H1 (cell line): ENCODE measurements around the gene ASTN2.

Source experiments
- CTCF ChIP-seq, 3 experiments: IDR thresholded peaks; 1 replicate in 2 of 3; 2 replicates in 1 of 3; pipeline versions ENCODE4 v1.5.1 to v1.6.1; 2011; ENCODE audit warnings: low read length in 3 of 3, mild to moderate bottlenecking in 3 of 3, inconsistent platforms in 2 of 3, low read depth in 1 of 3, moderate library complexity in 1 of 3; ENCODE audit not compliant: insufficient read depth in 1 of 3; ENCODE audit errors: control extremely low read depth in 1 of 3
- JUND ChIP-seq: IDR thresholded peaks from 2 replicates; pipeline ENCODE4 v1.6.1; 2011; ENCODE audit warnings: mild to moderate bottlenecking, improper control_type of control experiment, low read length
- YY1 ChIP-seq: IDR thresholded peaks from 2 replicates; pipeline ENCODE4 v1.6.1; 2011; ENCODE audit warnings: low read depth, mild to moderate bottlenecking, low read length

GRCh38 chr9:116789081-116789480 lies 625.8 kb downstream of the ASTN2 start:
- TF ChIP-seq YY1 (no peak), JUND (no peak), CTCF (IDR thresholded peaks at IDR 0.05; ENCODE audit: control extremely low read depth in 1 of 3, insufficient read depth in 1 of 3, low read depth in 1 of 3, low read length in 3 of 3) (no peak)
